ENCODE results near the gene SLC7A6OS. TPM values are rescaled to one million over a fixed set of nuclear protein-coding genes. Genes with fewer than 3 reads are reported as not detected.

The SLC7A6OS gene
- total and polyA plus RNA-seq, 2 experiments from 2014 or later: 8.5 to 15.8 TPM

GRCh38 chr16:68270353-68270752 is 40.4 kb downstream of the SLC7A6OS start:
- H3K27me3 ChIP-seq (replicated peaks; ENCODE audit: insufficient read depth): no peaks in the 10 kb centered on the region
- no peak overlapping the region for H3K9ac ChIP-seq
- H3K9me2 ChIP-seq (ENCODE audit: insufficient read depth): no peaks in the 10 kb centered on the region
- H3K36me3 ChIP-seq (ENCODE audit: low read depth): peaks cover 17% of the 10 kb centered on the region; the same call in 1 of the 2 replicates
- in situ Hi-C loops (cut with MboI): no loop called here
- WGBS, 2 experiments (ENCODE audit: low coverage in 1 of 2, low lambda C conversion rate in 2 of 2, missing lambda C conversion rate in 2 of 2): 0% methylated on average over 1 of the region's 1 CpG
- H3K4me2 ChIP-seq (ENCODE audit: unreplicated experiment): no peak overlapping the region
- peaks cover 22% of the 10 kb centered on the region for H3F3A ChIP-seq (ENCODE audit: insufficient read depth)
- peaks cover 38% of the 10 kb centered on the region for H3K4me1 ChIP-seq (ENCODE audit: insufficient read depth)
- peaks cover 27% of the 10 kb centered on the region; the same call in 1 of the 2 replicates for H4K20me1 ChIP-seq (ENCODE audit: insufficient read depth)
- no peak overlapping the region for H3K4me3 ChIP-seq
- DNase-seq: no peak
- H3K27ac ChIP-seq: no peak overlapping the region
- peaks cover 100% of the 10 kb centered on the region for H3K79me2 ChIP-seq (ENCODE audit: insufficient read depth)
- TF ChIP-seq EZH2phosphoT487 (IDR thresholded peaks at IDR 0.05; ENCODE audit: insufficient read depth, low read depth) (no peak), EZH2 (IDR thresholded peaks at IDR 0.05; ENCODE audit: insufficient read depth, poor library complexity, severe bottlenecking) (no peak)
- no peaks in the 10 kb centered on the region for H3K9me3 ChIP-seq (ENCODE audit: low read depth)
- H2AFZ ChIP-seq: no peak overlapping the region

DNA sequence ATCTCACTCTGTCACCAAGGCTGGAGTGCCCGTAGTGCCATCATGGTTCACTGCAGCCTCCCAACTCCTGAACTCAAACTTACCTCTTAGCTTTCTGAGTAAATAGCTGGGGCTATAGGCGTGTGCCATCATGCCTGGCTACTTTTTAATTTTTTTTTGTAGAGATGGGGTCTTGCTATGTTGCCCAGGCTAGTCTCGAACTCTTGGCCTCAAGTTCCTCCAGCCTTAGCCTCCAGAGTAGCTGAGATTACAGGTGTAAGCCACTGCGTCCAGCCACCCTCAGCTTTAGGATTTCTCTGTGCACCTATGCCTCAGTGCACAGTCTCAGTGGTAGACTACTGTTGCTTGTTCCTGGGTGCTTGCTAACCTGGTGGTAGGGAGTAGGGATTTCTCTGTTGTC is 41.0 kb downstream of the SLC7A6OS start:
- Histone ChIP-seq H3K9me3 (ENCODE audit: low read depth) (no peaks in the 10 kb centered on the region), H3F3A (ENCODE audit: insufficient read depth) (peaks cover 28% of the 10 kb centered on the region), H3K36me3 (ENCODE audit: low read depth) (peaks cover 17% of the 10 kb centered on the region; the same call in 1 of the 2 replicates), H3K27me3 (replicated peaks; ENCODE audit: insufficient read depth) (no peaks in the 10 kb centered on the region), H3K9ac (no peak overlapping the region), H4K20me1 (ENCODE audit: insufficient read depth) (peaks cover 27% of the 10 kb centered on the region; the same call in 1 of the 2 replicates), H3K79me2 (ENCODE audit: insufficient read depth) (peaks cover 94% of the 10 kb centered on the region), H2AFZ (no peak overlapping the region), H3K4me1 (ENCODE audit: insufficient read depth) (peaks cover 38% of the 10 kb centered on the region), H3K4me3 (no peak overlapping the region), H3K9me2 (ENCODE audit: insufficient read depth) (no peaks in the 10 kb centered on the region), H3K4me2 (ENCODE audit: unreplicated experiment) (no peak overlapping the region), H3K27ac (no peak overlapping the region)
- WGBS, 2 experiments (ENCODE audit: low coverage in 1 of 2, low lambda C conversion rate in 2 of 2, missing lambda C conversion rate in 2 of 2): 97 to 99% methylated on average over 4 of the region's 4 CpGs
- DNase-seq: no peak
- TF ChIP-seq EZH2 (IDR thresholded peaks at IDR 0.05; ENCODE audit: insufficient read depth, poor library complexity, severe bottlenecking) (no peak), EZH2phosphoT487 (IDR thresholded peaks at IDR 0.05; ENCODE audit: insufficient read depth, low read depth) (no peak)
- in situ Hi-C loops (cut with MboI): no loop called here

GRCh38 chr16:68267612-68268405 is 42.9 kb downstream of the SLC7A6OS start:
- 82% methylated on average over 6 of the region's 6 CpGs for WGBS, 2 experiments (ENCODE audit: low coverage in 1 of 2, low lambda C conversion rate in 2 of 2, missing lambda C conversion rate in 2 of 2)
- H3F3A ChIP-seq (ENCODE audit: insufficient read depth): peaks cover 36% of the 10 kb centered on the region
- H3K9me3 ChIP-seq (ENCODE audit: low read depth): no peaks in the 10 kb centered on the region
- peaks cover 82% of the 10 kb centered on the region for H3K79me2 ChIP-seq (ENCODE audit: insufficient read depth)
- H3K27me3 ChIP-seq (replicated peaks; ENCODE audit: insufficient read depth): no peaks in the 10 kb centered on the region
- in situ Hi-C loops (cut with MboI): no loop called here
- H3K4me1 ChIP-seq (ENCODE audit: insufficient read depth): peaks cover 38% of the 10 kb centered on the region
- TF ChIP-seq EZH2phosphoT487 (IDR thresholded peaks at IDR 0.05; ENCODE audit: insufficient read depth, low read depth): no peak
- no peak for TF ChIP-seq EZH2 (IDR thresholded peaks at IDR 0.05; ENCODE audit: insufficient read depth, poor library complexity, severe bottlenecking)
- H2AFZ ChIP-seq: no peak overlapping the region
- H3K4me2 ChIP-seq (ENCODE audit: unreplicated experiment): peak overlapping the region; percentile 26
- no peak for DNase-seq
- H3K9ac ChIP-seq: no peak overlapping the region
- 0 out of 2 replicates have a peak, but pooled peaks cover 11% of the 10 kb centered on the region for H3K36me3 ChIP-seq (ENCODE audit: low read depth)
- H3K9me2 ChIP-seq (ENCODE audit: insufficient read depth): no peaks in the 10 kb centered on the region
- H3K27ac ChIP-seq: no peak overlapping the region
- H4K20me1 ChIP-seq (ENCODE audit: insufficient read depth): peaks cover 19% of the 10 kb centered on the region; the same call in 1 of the 2 replicates
- no peak overlapping the region for H3K4me3 ChIP-seq

GRCh38 chr16:68265078-68265920 is 45.4 kb downstream of the SLC7A6OS start:
- 1% methylated on average over 23 of the region's 23 CpGs for WGBS, 2 experiments (ENCODE audit: low coverage in 1 of 2, low lambda C conversion rate in 2 of 2, missing lambda C conversion rate in 2 of 2)
- H4K20me1 ChIP-seq (ENCODE audit: insufficient read depth): peaks cover 13% of the 10 kb centered on the region; the same call in 1 of the 2 replicates
- no peaks in the 10 kb centered on the region for H3K9me2 ChIP-seq (ENCODE audit: insufficient read depth)
- H3K4me3 ChIP-seq: peak overlapping the region; percentile 79
- H3K9me3 ChIP-seq (ENCODE audit: low read depth): no peaks in the 10 kb centered on the region
- H3K4me1 ChIP-seq (ENCODE audit: insufficient read depth): peaks cover 26% of the 10 kb centered on the region
- peaks cover 57% of the 10 kb centered on the region for H3K79me2 ChIP-seq (ENCODE audit: insufficient read depth)
- peak overlapping the region; percentile 95 for H3K9ac ChIP-seq
- H3K27ac ChIP-seq: peak overlapping the region; percentile 93
- 0 out of 2 replicates have a peak, but pooled peaks cover 11% of the 10 kb centered on the region for H3K36me3 ChIP-seq (ENCODE audit: low read depth)
- no peaks in the 10 kb centered on the region for H3K27me3 ChIP-seq (replicated peaks; ENCODE audit: insufficient read depth)
- peaks cover 28% of the 10 kb centered on the region for H3F3A ChIP-seq (ENCODE audit: insufficient read depth)
- in situ Hi-C loops (cut with MboI): no loop called here
- peak overlapping the region; percentile 90 for H3K4me2 ChIP-seq (ENCODE audit: unreplicated experiment)
- no peak for TF ChIP-seq EZH2 (IDR thresholded peaks at IDR 0.05; ENCODE audit: insufficient read depth, poor library complexity, severe bottlenecking)
- no peak for TF ChIP-seq EZH2phosphoT487 (IDR thresholded peaks at IDR 0.05; ENCODE audit: insufficient read depth, low read depth)
- DNase-seq: peak; percentile 88
- H2AFZ ChIP-seq: peak overlapping the region; percentile 65
